C1 segment of cervical spinal cord (tissue), 14 donors: Measurements from ENCODE around the gene C5orf47.

Experiments
- DNase-seq, 14 donors: peaks; one replicate each; lab custom pipeline; 2025; lab: John Stamatoyannopoulos, UW

C5orf47 gene

DNA sequence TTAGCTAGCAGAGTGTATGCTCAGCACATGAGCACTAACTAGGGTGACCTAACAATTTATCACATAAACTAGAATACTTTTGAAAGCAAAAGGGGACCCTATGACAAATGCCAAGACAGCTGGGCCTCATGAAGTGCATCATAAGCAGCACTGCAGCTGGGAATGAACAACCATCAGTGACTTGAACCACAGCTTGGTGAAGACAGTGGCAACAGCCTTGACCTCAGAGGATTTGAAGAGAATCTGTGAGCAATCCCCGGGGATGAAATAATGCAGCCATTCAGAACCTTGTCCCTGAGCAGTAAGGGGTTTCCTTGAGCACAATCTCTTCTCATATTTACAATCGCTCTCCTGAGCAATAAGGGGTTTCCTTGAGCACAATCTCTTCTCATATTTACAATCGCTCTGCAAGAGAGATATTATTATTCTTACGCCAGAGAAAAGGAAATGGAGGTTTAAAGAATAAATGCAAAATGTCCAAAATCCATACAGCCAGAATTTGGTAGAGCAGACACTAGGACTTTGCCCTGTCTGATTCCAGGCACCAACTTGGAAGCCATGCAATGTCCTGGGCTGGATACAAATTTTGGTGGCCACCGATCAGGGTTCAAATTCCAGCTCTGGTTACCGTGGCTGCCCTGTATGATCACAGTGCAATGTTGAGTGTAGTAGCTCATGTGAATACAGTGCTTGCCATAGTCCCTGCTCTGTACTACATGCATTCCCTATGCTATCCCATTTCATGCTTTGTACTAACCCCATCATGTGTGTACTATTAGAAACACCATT is 55.7 kb downstream of the C5orf47 start:
- DNase-seq = no peak

GRCh38 chr5:174045470-174046025 is 56.6 kb downstream of the C5orf47 start, which contains the start of gene NSG2:
Gene NSG2, plus strand, starts transcription at chr5:174045706. Its CDS starts 1,050 bp downstream, at chr5:174046756.
- DNase-seq = peak in 12 of 14 donors; percentile 37 to 93 (median 73)

- peak in 1 of 14 donors; percentile 48 for DNase-seq
These were observed 57.6 kb downstream of the C5orf47 start for GRCh38 chr5:174046558-174046957.

- peak in 1 of 14 donors; percentile 31 for DNase-seq
These were observed 58.6 kb downstream of the C5orf47 start for GRCh38 chr5:174047472-174048099.

- DNase-seq = no peak
These were observed 63.7 kb downstream of the C5orf47 start for GRCh38 chr5:174052636-174053035.

DNA sequence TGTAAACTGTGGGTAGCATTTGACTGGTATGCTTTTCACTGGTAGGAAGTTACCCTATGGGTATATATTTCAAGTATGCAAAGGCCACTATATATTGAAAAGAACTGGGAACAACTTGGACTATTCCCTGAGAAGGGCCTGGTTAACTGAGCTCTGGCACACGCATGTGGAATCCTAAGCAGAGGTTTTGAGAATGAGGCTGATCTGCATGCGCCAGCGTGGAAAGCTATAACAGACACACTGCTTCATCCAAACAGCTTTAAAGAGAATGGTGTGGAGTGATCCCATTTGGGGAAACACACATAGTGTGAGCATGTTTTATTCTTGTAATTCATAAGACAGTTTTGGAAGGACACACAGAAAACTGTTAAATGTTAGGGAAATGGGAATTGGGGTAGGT is 64.9 kb downstream of the C5orf47 start:
- no peak for DNase-seq
